Transverse colon (tissue), 4 donors: ENCODE data around the gene PDE8B.

Experiments used
- POLR2AphosphoS5 ChIP-seq, 3 donors: sonication (generic); formaldehyde crosslinking; IDR thresholded peaks; one replicate each; pipeline ENCODE4 v1.6.1; 2016; ENCODE audit warnings: antibody characterized with exemption in 3 of 3
- TF ChIP-seq, protein P1 (sequence below), 5 experiments: fragments of 200-600 bp in 3 of 5; fragments of 450-650 bp in 2 of 5; sonication (generic) in 3 of 5; IDR thresholded peaks; 1 replicate in 2 of 5; 2 replicates in 3 of 5; pipeline ENCODE4 v1.5.1; 2016 to 2017; ENCODE audit warnings: antibody characterized with exemption in 5 of 5, inconsistent platforms in 3 of 5, mild to moderate bottlenecking in 2 of 5, moderate library complexity in 1 of 5

GRCh38 chr5:77168879-77169244, 41.6 kb upstream of the PDE8B start:
- TF ChIP-seq POLR2AphosphoS5 (IDR thresholded peaks at IDR 0.05): no peak
- TF ChIP-seq, protein P1, sequence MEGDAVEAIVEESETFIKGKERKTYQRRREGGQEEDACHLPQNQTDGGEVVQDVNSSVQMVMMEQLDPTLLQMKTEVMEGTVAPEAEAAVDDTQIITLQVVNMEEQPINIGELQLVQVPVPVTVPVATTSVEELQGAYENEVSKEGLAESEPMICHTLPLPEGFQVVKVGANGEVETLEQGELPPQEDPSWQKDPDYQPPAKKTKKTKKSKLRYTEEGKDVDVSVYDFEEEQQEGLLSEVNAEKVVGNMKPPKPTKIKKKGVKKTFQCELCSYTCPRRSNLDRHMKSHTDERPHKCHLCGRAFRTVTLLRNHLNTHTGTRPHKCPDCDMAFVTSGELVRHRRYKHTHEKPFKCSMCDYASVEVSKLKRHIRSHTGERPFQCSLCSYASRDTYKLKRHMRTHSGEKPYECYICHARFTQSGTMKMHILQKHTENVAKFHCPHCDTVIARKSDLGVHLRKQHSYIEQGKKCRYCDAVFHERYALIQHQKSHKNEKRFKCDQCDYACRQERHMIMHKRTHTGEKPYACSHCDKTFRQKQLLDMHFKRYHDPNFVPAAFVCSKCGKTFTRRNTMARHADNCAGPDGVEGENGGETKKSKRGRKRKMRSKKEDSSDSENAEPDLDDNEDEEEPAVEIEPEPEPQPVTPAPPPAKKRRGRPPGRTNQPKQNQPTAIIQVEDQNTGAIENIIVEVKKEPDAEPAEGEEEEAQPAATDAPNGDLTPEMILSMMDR (IDR thresholded peaks at IDR 0.05): no peak
